Hypothalamus (tissue), 51 donors: ENCODE results near the gene CCDC17.
"Not testable (repeated sequence)": the region's sequence is repeated elsewhere in the genome, so short reads cannot be mapped to it uniquely, and the experiment has no call there.

Experiments
- DNase-seq, 51 donors: peaks; one replicate each; lab custom pipeline; 2025; lab: John Stamatoyannopoulos, UW

The CCDC17 gene

DNA sequence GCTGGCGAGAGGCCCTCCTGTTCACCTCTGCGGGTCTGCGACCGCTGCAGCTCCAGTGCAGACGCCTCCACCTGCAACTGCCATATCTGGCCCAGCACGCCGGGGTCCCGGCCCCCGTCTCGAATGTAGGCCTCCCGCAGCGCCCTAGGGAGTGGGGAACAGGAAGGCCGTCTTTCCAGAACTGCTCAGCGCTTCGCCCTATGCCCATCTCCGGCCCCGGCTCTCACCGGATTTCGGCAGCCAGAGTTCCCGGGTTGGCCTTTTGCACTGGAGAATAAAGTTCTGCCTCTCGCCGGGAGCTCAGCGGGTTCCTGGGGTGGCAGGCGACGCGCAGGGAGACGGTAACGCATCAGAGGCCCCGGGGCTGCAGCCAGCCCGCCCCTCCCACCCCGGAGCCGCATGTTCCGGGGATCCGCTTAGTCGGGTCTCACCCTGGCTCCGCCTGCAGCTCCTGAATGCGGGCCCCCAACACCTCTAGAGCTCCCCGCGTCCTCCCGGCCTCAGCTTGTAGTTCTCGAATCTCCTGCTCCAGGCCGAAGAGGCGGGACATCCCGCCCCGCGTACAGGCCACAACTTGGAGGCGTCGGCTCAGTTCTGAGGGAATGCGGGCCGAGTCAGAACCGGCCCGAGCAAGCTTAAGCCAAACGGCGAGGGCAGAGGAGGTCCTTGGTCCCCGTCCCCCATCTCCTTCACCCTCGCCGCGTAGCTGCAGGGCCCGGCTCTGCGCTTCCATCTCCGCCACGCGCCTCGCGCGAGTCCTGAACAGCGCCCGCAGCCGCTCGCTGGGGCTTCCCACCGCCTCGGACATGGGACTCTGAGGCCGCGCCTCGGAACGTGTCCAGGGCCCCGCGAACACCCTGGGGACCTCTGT lies 1.1 kb downstream of the CCDC17 start:
- no peak for DNase-seq

DNA sequence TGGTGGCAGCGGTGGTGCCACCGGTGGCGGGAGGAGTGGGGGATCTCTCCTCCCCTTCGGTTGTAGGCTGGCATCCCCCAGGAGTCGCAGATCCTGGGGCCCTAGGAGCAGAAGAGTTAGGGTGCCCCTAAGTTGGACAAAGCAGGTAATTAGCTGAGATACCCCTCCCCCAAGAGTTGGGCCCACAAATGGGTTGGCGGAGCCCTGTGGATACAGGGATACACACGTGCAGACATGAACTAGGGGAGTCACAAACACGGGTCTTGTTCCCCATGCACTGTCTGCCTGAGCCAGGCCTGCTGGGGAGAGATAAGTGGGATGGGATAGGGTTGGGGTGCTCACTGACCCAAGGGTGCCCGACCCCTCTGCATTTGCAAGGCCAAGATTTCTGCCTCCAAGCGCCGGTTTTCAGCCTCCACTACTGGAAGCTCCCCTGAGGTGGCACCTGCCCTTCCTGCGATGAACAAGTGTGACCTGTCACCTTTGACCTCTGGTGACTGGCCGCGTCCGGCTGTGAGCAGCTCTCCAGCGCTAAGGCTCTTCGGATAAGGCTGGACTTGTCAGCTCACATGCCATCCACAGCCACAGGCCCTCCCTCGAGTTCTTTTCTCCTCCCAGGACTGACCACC lies 1.8 kb downstream of the CCDC17 start:
- DNase-seq: no peak

DNA sequence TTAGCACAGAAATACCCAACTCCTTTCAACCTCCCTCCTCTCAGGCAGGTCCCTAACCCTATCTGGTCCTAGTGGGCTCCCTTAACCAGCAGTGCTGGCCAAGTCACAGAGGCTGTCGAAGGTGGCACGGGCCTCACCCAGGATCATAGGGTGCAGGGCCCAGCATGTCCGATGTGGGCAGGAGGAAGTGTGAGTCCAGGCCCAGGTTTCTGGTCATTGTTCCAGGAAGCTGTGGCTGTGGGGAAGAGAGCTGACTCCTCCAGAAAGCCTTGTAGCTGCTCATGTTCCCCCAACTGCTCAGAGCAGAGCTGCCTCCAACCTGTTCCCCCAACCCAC lies 2.4 kb downstream of the CCDC17 start:
- no peak for DNase-seq

DNA sequence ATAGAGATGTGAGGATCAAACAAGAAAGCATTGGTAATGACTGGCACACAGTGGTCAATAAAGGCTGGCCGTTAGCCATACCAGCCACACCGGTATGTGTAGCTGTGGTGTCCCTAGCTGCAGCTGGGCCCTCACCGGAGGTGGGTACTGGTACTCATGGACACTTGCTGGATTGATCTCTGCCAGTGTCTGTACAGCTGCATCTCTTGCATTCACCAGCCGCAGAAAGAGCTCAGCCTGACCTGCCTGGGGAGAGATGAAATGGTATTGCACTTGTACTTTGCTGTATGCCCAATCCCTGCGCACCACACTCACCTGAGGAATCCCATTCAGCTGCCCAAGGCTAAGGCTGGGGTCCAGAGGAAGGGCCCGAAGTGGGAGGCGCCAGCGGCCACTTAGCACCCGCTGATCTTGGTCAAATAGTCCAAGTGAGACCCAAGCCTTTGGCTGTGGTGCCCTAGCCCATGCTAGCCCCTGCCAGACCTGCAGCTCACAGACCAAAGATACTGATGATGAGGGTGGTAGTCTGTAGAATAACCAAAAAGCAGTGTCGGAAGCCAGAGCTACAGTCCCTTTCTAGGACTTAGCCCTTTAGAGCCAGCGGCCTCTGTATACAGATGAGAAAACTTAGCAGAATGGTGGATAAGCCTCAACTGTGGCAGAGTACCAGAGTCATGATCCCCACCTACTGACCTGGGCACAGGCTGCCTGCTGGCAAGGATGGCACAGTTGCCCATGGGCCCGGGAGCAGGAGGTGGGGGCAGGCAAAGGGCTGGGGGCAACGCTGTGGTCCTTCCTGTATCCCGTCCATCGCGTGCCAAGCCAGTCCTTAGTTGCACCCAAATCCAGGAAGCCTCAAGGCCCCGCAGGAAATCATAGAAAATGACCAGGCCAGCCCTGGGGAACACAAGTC lies 3.0 kb downstream of the CCDC17 start:
- no peak for DNase-seq

DNA sequence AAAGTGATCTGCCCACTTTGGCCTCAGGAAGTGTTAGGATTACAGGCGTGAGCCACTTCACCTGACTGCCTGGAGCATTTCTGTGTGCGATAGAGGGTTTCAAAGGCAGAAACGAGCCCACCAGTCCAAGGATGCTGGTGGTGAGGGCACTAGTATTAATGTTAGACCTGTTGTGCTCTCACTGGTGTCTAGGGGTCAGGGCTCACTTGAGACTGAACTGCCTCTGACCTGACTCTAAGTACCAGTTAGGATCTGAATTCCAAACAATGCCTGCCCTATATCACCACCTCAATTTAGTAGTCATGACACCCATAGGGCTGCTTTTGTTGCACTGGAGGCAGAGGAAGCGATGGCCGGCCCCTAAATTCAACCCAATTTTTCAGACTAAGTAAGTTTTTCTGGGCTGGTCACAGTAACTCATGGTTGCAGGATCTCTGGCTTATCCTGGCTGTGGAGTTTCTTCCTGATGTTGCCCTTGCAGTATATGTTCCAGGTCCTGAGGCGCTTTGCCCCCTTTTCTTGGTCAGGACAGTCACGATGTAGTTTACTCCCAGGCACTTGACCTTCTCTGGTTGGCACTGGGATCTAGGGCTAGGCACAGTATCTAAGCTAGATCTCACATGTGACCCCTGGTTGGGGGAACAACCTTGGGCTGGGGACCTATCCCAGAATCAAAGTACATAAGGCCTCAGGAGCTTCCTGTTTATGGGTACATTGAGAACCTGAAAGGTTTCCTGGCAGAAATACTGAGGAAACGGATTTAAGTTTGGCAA lies 4.5 kb downstream of the CCDC17 start:
- DNase-seq: no peak

DNA sequence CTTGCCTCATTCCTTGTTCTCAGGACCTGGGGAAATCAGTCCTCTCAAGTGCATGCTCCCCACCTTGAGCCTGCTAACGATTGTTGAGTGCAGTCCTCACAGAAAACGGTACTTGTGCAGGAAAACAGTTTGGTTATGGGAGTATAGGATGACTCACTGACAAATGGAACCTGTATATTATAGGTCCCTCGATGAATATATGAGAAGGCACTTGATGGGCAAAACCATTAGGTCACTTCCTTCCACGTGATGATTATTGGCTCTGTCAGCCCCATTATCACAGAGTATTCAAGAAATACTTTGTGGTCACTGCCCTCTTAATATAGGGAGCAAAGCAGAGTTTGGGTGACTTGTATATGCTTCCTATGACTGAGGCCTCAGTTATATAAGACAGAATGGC lies 6.2 kb downstream of the CCDC17 start:
- DNase-seq: no peak

DNA sequence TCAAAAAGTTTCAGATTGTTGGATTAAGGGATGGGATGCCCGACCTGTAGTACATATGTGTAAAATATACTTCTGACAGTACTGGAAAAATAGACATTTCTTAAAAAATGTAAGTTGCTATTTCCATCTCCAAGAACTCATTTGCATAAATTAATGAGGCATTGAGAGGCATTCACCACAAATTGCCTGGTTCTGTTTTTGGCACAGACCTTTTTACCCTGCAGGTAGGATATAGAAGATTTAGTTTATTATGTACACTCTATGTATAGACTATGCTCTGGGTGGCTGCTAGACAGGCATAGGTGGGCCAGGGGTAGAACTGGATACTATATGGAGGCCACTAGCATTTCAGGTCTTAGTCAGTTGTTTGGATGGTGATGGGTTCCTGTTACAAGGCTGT lies 8.0 kb downstream of the CCDC17 start:
- DNase-seq: no peak

DNA sequence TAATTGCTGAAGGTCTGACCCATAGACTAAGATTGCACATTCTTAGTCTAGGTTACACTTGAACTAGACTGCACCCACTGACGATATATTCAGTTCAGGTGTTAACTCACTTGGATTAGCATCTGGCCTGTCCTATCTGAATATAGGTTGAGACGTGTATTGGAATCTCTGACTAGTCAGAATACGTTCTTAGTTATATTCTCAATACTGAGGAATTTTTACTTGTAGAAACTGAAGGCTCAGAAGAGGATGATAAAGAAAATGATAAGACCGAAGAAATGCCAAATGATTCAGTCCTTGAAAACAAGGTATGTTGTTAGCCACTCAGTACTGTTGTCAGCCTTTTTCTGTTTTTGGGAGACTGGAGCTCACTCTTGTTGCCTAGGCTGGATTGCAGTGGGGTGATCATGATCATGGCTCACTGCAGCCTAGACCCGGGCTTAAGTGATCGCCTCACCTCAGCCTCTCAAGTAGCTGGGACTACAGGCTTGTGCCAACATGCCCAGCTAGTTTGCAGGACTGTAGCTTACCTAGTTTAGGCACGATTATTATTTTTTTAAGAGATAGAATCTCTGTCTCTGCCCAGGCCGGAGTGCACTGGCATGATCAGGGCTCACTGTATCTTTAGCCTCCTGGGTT lies 10.8 kb downstream of the CCDC17 start:
- no peak for DNase-seq

DNA sequence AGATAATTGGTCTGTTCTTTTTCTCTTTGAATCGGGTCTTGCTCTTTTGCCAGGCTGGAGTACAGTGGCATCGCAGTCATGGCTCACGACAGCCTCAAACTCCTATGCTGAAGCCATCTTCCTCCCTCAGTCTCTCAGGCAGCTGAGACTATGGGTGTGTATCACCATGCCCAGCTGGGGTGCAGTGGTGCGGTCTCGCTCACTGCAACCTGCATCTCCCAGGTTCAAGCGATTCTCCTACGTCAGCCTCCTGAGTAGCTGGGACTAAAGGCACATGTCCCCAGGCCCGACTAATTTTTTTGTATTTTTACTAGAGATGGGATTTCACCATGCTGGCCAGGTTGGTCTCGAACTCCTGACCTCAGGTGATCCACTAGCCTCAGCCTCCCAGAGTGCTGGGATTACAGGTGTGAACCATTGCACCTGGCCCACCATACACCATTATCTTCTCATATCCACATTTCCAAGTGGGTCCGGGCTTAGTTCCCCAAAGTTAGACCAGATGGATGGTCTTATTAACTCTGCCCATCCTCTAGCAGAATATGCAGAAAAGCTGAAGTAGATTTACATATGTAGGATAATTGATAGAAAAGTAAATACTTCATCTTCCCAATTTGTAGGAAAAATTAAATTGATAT lies 13.1 kb downstream of the CCDC17 start:
- DNase-seq: no peak

DNA sequence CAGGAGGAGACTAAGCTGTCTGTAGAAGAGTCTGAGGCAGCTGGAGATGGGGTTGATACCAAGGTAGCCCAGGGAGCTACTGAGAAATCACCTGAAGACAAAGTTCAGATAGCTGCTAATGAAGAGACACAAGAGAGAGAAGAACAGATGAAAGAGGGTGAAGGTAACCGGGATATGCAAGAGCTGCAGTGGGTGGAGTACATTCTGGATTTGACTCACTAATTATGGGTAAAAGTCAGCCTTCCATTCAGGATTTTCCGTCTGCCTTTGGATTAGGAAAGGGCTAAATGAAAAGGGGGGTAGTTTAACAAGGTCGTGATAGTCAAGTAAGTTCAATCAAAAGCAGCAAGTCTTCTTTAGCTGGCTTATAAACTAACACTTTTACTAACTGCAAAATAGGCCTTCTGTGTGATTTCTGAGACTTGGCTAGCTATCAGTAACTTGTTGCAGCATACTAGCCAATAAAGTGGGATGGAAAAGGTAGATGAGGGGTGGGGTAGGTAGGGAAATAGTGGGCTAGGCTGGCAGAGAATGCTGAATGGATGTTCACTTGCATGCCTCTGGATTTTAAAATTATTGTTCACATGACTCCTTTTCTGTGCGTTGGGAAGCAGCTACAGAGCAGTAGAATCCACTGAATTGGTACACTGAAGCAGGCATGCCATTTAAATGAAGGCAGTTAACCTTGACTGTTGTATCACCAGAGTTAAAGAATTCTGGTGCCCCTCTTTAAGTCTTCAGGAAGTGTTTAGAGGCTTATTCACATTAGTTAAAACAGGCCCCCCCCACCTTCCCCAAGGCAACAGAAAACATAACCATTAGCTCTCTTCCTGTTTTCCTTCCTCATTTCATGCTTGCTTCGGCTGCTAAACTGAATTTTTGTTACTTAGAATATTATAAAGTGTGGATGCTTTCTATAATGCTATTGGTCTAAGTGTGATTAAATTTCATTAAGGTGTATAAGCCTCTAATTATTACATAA lies 15.4 kb downstream of the CCDC17 start:
- DNase-seq: no peak

DNA sequence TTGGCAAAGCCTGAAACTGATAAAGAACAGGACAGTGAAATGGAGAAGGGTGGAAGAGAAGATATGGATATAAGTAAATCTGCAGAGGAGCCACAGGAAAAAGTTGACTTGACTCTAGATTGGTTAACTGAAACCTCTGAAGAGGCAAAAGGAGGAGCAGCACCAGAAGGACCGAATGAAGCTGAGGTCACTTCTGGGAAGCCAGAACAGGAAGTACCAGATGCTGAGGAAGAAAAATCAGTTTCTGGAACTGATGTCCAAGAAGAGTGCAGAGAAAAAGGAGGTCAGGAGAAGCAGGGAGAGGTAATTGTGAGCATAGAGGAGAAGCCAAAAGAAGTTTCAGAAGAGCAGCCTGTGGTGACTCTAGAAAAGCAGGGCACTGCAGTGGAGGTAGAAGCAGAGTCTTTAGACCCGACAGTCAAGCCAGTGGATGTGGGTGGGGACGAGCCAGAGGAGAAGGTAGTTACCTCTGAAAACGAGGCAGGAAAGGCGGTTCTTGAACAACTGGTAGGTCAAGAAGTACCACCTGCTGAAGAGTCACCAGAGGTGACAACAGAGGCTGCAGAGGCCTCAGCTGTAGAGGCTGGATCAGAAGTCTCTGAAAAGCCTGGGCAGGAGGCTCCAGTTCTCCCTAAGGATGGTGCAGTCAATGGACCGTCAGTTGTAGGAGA lies 16.3 kb downstream of the CCDC17 start:
- no peak for DNase-seq

DNA sequence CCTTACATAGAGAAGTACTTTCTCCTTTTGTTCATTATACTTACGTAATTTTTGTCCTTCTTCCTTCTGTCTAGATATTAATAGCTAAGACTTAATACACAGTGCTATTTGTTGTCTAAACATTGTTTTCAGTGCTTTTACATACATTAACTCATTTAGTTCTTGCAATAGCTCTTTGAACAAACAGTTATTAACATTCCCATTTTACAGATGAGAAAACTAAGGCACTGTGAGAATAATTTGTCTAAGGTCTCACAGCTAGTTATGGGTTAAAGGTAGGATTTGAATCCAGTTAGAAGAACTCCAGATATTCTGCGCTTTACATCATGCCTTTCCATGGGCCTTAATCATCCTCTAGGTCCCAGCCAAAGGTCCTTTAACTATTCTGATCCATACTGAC lies 19.6 kb downstream of the CCDC17 start:
- no peak for DNase-seq

DNA sequence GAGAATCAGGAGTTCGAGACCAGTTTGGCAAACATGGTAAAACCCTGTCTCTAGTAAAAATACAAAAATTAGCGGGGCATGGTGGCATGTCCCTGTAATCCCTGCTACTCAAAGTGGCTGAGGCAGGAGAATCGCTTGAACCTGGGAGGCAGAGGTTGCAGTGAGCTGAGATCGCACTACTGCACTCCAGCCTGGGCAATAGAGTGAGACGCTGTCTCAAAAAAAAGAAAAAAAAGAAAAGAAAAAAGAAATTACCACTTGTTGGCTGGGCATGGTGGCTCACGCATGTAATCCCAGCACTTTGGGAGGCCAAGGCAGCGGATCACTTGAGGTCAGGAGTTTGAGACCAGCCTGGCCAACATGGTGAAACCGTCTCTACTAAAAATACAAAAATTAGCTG lies 27.1 kb downstream of the CCDC17 start:
- DNase-seq: not testable (repeated sequence)

DNA sequence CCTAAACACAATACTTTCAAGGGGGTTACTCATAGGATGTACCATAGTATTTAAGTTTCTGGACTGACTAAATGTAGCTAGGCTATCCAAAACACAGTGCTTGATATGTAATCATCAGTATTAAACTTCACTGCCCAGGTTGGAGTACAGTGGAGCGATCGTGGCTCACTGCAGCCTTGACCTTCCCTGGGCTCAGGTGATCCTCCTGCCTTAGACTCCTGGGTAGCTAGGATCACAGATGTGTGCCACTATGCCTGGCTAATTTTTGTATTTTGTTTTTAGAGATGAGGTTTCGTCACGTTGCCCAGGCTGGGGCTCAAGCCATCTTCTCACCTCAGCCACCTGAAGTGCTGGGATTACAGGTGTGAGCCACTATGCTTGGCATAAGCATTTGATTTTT lies 29.4 kb downstream of the CCDC17 start:
- no peak for DNase-seq

DNA sequence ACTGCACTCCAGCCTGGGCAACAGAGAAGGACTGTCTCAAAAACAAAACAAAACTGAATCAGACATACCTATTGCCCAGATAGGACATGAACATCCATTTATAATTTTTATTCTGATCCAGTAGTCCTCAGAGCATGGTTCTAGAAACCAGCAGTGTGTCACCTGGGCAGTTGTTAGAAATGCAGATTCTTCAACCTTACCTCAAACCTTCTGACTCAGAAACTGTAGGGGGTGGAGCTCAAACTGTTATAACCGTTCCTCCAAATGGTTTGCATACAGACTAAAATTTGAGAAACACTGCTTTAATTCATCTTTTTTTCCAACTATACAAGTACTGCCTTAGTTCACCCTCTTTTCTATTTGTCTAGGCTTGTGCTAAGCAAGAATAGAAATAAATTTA lies 34.0 kb downstream of the CCDC17 start:
- DNase-seq: no peak

DNA sequence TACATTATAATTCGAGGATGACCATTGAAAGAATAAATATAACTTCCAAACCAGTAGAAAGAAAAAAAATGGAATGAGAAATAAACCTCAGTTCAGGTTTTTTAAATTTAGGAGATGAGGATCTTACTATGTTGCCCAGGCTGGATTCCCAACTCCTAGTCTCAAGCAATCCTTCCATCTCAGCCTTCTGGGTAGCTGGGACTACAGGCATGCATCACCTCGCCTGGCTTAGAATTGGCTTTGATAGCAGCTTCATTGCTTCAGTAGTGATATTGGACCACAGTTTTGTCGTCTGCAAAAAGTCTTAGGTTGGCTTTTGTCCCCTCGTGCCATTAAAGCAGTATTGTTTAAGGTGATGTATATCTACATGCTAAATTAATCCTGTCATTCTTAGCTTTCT lies 37.1 kb downstream of the CCDC17 start:
- no peak for DNase-seq

DNA sequence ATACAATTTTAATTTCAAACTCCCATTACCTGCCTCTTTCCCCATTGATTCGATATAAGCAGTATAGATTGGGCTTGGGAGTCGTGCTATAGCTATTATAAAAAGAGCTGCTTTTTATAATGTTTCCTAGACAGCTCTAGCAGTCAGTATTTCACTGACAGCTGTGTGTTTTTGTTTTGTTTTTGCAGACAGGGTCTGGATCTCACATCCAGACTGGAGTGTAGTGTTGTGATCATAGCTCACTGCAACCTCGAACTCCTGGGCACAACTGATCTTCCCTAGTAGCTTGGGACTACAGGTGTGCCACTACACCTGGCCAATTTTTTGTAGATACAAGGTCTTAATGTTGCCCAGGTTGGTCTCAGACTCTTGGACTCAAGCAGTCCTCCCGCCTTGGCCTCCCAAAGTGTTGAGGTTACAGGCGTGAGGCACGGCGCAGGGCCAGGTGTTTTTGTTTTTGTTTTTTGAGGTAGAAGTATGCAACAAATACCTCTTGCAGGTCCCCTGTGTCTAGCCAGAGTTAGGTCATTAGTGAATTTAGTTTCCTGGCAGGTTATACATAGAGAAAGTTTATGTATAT lies 38.3 kb downstream of the CCDC17 start:
- DNase-seq: no peak

DNA sequence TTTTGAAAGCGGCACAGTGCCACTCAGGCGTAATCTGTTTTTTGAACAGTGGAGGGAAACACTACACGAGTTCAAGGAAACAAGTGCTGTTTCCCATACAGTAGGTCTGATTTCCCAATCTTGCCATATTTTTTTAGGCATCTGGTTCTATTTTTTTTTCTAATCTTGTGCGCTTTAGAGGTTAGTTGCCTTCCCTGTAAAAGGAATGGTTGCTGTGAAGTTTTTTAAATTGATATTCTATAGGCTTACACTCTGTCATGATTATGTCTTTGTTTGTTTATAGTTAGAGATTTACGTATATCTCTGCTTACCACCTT lies 38.8 kb downstream of the CCDC17 start:
- no peak for DNase-seq
